WTC11 (cell line): ENCODE data around the gene CXXC1. TPM values are rescaled to one million over a fixed set of nuclear protein-coding genes. Genes with fewer than 3 reads are reported as not detected.

Source experiments
- ATF1 ChIP-seq: sonication (generic); formaldehyde crosslinking; IDR thresholded peaks from 2 replicates; pipeline ENCODE4 v1.8.1; 2023; ENCODE audit warnings: mild to moderate bottlenecking, moderate library complexity, missing genetic modification reagents
- E2F5 ChIP-seq: sonication (generic); formaldehyde crosslinking; IDR thresholded peaks from 2 replicates; pipeline ENCODE4 v1.8.1; 2022; ENCODE audit warnings: mild to moderate bottlenecking, moderate library complexity, missing genetic modification reagents
- ELF4 ChIP-seq: sonication (generic); formaldehyde crosslinking; IDR thresholded peaks from 2 replicates; pipeline ENCODE4 v1.8.1; 2022; ENCODE audit warnings: low read depth, mild to moderate bottlenecking, moderate library complexity, missing genetic modification reagents
- EMX1 ChIP-seq: fragments of 250-450 bp; sonication (Bioruptor Pico); IDR thresholded peaks from 2 replicates; pipeline ENCODE4 v1.8.0; 2021; ENCODE audit warnings: mild to moderate bottlenecking
- ESRRA ChIP-seq: sonication (generic); formaldehyde crosslinking; IDR thresholded peaks from 2 replicates; pipeline ENCODE4 v1.8.1; 2022; ENCODE audit warnings: mild to moderate bottlenecking, missing genetic modification reagents, borderline replicate concordance
- FOXJ3 ChIP-seq: sonication (generic); formaldehyde crosslinking; IDR thresholded peaks from 2 replicates; pipeline ENCODE4 v1.9.0; 2021; ENCODE audit warnings: missing genetic modification reagents, mild to moderate bottlenecking, borderline replicate concordance
- FOXP4 ChIP-seq: sonication (generic); formaldehyde crosslinking; IDR thresholded peaks from 2 replicates; pipeline ENCODE4 v1.8.0; 2022; ENCODE audit warnings: mild to moderate bottlenecking, missing genetic modification reagents
- GRHL2 ChIP-seq: fragments of 250-450 bp; sonication (Bioruptor Pico); IDR thresholded peaks from 2 replicates; pipeline ENCODE4 v1.8.0; 2022; ENCODE audit warnings: mild to moderate bottlenecking, moderate library complexity; ENCODE audit not compliant: insufficient replicate concordance, severe bottlenecking
- MLX ChIP-seq: sonication (generic); formaldehyde crosslinking; IDR thresholded peaks from 2 replicates; pipeline ENCODE4 v1.8.1; 2023; ENCODE audit warnings: mild to moderate bottlenecking, missing genetic modification reagents, moderate library complexity
- NR3C1 ChIP-seq: sonication (generic); formaldehyde crosslinking; conservative IDR thresholded peaks from 2 replicates; pipeline ENCODE4 v1.8.1; 2023; ENCODE audit warnings: low read depth, mild to moderate bottlenecking, missing genetic modification reagents
- SP1 ChIP-seq: sonication (generic); formaldehyde crosslinking; conservative IDR thresholded peaks from 2 replicates; pipeline ENCODE4 v1.8.1; 2022; ENCODE audit warnings: missing genetic modification reagents
- ZNF121 ChIP-seq: sonication (generic); formaldehyde crosslinking; IDR thresholded peaks from 2 replicates; pipeline ENCODE4 v1.8.0; 2023; ENCODE audit warnings: missing genetic modification reagents
- ZNF138 ChIP-seq: sonication (generic); formaldehyde crosslinking; conservative IDR thresholded peaks from 2 replicates; pipeline ENCODE4 v1.8.1; 2022; ENCODE audit warnings: mild to moderate bottlenecking, moderate library complexity, missing genetic modification reagents
- ZNF317 ChIP-seq: sonication (generic); formaldehyde crosslinking; IDR thresholded peaks from 2 replicates; pipeline ENCODE4 v1.8.1; 2023; ENCODE audit warnings: low read depth, mild to moderate bottlenecking, moderate library complexity, missing genetic modification reagents, borderline replicate concordance
- ZNF416 ChIP-seq: fragments of 250-450 bp; sonication (Bioruptor Pico); IDR thresholded peaks from 2 replicates; pipeline ENCODE4 v1.9.0; 2021; ENCODE audit warnings: mild to moderate bottlenecking, inconsistent platforms
- total RNA-seq: library from RNA; stranded (reverse); gene quantifications from 3 replicates; pipeline ENCODE4 v1.2.3, GENCODE V29; 2021
- TF ChIP-seq, protein P1 (sequence below): sonication (generic); formaldehyde crosslinking; IDR thresholded peaks from 2 replicates; pipeline ENCODE4 v1.8.0; 2022; ENCODE audit warnings: missing genetic modification reagents
- TF ChIP-seq, protein P2 (sequence below): sonication (generic); formaldehyde crosslinking; IDR thresholded peaks from 2 replicates; pipeline ENCODE4 v1.8.0; 2022; ENCODE audit warnings: mild to moderate bottlenecking, missing genetic modification reagents
- TF ChIP-seq, protein P3 (sequence below): fragments of 250-450 bp; sonication (Bioruptor Pico); conservative IDR thresholded peaks from 2 replicates; pipeline ENCODE4 v1.9.0; 2021; ENCODE audit warnings: mild to moderate bottlenecking

Gene CXXC1
- total RNA-seq, 1 experiment from 2014 or later: 94.5 TPM

DNA sequence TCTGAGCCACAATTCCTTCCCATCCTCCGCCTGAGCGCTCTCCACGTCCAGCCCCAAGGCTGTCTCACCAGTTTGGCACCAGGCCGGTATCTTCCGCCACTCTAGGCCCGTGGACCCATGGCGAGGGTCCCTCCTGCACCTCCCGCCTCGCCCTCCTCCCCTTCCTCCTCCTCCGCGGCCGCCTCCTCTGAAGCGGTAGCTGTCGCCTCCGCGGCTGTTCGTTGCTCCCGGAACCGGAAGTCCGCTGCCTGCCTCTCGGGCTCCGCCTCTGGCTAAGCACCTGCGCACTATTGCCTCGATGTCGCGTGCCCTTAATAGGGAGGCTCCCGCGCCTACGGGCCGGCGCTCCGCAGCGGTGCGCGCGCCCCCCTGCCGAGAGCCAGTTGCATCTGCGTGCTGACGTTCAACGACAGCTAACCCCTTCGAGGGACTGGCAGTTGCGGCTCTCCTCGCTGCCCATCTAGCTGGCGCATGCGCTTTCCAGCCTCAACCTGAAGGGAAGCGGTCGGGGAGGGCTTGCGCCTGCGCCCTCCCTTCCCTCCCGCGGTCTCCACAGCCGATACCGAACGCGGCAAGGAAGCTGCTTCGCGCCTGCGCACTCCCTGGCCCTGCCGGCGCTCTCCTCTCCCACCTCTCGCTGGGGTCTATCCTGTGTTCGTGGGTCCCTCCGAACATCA lies 6.1 kb downstream of the CXXC1 start, which contains the start of gene MBD1 (continued):
- TF ChIP-seq NR3C1: no peak
- TF ChIP-seq, protein P1, sequence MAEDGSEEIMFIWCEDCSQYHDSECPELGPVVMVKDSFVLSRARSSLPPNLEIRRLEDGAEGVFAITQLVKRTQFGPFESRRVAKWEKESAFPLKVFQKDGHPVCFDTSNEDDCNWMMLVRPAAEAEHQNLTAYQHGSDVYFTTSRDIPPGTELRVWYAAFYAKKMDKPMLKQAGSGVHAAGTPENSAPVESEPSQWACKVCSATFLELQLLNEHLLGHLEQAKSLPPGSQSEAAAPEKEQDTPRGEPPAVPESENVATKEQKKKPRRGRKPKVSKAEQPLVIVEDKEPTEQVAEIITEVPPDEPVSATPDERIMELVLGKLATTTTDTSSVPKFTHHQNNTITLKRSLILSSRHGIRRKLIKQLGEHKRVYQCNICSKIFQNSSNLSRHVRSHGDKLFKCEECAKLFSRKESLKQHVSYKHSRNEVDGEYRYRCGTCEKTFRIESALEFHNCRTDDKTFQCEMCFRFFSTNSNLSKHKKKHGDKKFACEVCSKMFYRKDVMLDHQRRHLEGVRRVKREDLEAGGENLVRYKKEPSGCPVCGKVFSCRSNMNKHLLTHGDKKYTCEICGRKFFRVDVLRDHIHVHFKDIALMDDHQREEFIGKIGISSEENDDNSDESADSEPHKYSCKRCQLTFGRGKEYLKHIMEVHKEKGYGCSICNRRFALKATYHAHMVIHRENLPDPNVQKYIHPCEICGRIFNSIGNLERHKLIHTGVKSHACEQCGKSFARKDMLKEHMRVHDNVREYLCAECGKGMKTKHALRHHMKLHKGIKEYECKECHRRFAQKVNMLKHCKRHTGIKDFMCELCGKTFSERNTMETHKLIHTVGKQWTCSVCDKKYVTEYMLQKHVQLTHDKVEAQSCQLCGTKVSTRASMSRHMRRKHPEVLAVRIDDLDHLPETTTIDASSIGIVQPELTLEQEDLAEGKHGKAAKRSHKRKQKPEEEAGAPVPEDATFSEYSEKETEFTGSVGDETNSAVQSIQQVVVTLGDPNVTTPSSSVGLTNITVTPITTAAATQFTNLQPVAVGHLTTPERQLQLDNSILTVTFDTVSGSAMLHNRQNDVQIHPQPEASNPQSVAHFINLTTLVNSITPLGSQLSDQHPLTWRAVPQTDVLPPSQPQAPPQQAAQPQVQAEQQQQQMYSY: 0 out of 2 replicates have a peak, but pooled peaks have one; percentile 47
- TF ChIP-seq ZNF416 (CRISPR knock-in tag): no peak
- no peak for TF ChIP-seq GRHL2 (CRISPR knock-in tag)
- no peak for TF ChIP-seq ZNF138 (CRISPR knock-in tag)
- no peak; the same call in 1 of the 2 replicates for TF ChIP-seq ZNF121
- TF ChIP-seq MLX (CRISPR knock-in tag): no peak
- TF ChIP-seq FOXP4 (CRISPR knock-in tag): peak; percentile 83
- TF ChIP-seq EMX1 (CRISPR knock-in tag): no peak
- TF ChIP-seq ZNF317 (CRISPR knock-in tag): no peak
- TF ChIP-seq, protein P2, sequence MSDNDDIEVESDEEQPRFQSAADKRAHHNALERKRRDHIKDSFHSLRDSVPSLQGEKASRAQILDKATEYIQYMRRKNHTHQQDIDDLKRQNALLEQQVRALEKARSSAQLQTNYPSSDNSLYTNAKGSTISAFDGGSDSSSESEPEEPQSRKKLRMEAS (CRISPR knock-in tag): peak; percentile 94
- TF ChIP-seq, protein P3, sequence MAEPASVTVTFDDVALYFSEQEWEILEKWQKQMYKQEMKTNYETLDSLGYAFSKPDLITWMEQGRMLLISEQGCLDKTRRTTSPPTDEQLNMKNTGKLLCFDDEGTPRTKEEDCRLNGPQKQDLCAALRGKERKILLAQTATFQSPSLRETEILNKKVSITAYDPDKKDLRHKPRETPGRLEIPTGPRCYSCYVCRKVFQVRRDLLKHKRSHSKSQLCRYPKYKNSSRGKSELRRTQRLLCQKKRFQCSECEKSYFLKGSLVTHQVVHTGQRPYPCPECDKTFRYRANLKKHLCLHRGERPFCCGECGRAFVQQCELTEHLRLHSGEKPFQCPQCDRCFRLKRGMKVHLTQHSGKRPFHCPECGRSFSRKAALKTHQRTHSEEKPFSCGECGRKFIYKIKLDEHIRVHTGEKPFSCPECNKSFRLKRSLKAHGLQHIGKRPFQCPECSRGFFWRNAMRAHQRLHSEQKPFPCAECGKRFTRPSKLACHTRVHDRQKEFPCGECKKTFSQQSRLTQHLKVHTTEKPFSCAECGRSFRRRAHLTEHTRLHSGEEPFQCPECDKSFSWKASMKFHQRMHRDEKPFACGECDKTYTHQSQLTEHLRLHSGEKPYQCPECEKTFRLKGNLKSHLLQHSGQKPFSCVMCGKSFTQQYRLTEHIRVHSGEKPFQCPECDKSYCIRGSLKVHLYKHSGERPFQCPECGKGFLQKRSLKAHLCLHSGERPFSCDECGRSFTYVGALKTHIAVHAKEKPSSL: no peak
- TF ChIP-seq FOXJ3 (CRISPR knock-in tag): no peak
- peak; percentile 97 for TF ChIP-seq SP1
- TF ChIP-seq ELF4 (CRISPR knock-in tag): no peak; the same call in 1 of the 2 replicates
- TF ChIP-seq E2F5 (CRISPR knock-in tag): no peak
- no peak for TF ChIP-seq ESRRA (CRISPR knock-in tag)
- TF ChIP-seq ATF1: no peak
